HG03442 (cell line): ENCODE measurements around the gene ACSL6.

Experiments used
- ATAC-seq: cut with Tn5 transposase; IDR thresholded peaks from one replicate; pipeline ENCODE4 v1.9.1; 2021; ENCODE audit warnings: mild to moderate bottlenecking, moderate library complexity; ENCODE audit not compliant: unreplicated experiment

ACSL6 gene

GRCh38 chr5:132011622-132012343 is at the start of gene ACSL6:
TSS of gene ACSL6 (minus strand) at chr5:132011658. CDS start at chr5:132011553, 105 bp downstream.
- no peak for ATAC-seq

- no peak for ATAC-seq
Measured at GRCh38 chr5:132060501-132061161, 49.2 kb upstream of the ACSL6 start, which contains the start of gene IL3. TSS of gene IL3 (plus strand) at chr5:132060655. CDS start at chr5:132060707, 52 bp downstream.

GRCh38 chr5:132059696-132060500 is 48.4 kb upstream of the ACSL6 start:
- no peak for ATAC-seq

GRCh38 chr5:132059043-132059695 is 47.7 kb upstream of the ACSL6 start:
- no peak for ATAC-seq

GRCh38 chr5:132058646-132059042 is 47.2 kb upstream of the ACSL6 start:
- ATAC-seq = no peak

- no peak for ATAC-seq
Measured at GRCh38 chr5:132057498-132058255, 46.2 kb upstream of the ACSL6 start.

- ATAC-seq = no peak
Measured at GRCh38 chr5:132056610-132057497, 45.4 kb upstream of the ACSL6 start.

- ATAC-seq = no peak
Measured at GRCh38 chr5:132055808-132056609, 44.6 kb upstream of the ACSL6 start.

- ATAC-seq = no peak
Measured at GRCh38 chr5:132055441-132055807, 44.0 kb upstream of the ACSL6 start.

GRCh38 chr5:132054697-132055440 is 43.4 kb upstream of the ACSL6 start:
- ATAC-seq = no peak

- no peak for ATAC-seq
Measured at GRCh38 chr5:132054031-132054696, 42.7 kb upstream of the ACSL6 start.

GRCh38 chr5:132053483-132053882 is 42.0 kb upstream of the ACSL6 start:
- ATAC-seq = no peak

- ATAC-seq = no peak
Measured at GRCh38 chr5:132052520-132052919, 41.1 kb upstream of the ACSL6 start.

- no peak for ATAC-seq
Measured at GRCh38 chr5:132050661-132051552, 39.4 kb upstream of the ACSL6 start.

GRCh38 chr5:132050136-132050535 is 38.7 kb upstream of the ACSL6 start:
- ATAC-seq = no peak

GRCh38 chr5:132049559-132049958 is 38.1 kb upstream of the ACSL6 start:
- ATAC-seq = no peak
